CD4-positive, alpha-beta T cell (primary cell): ENCODE results near the gene TSKU. TPM values are rescaled to one million over a fixed set of nuclear protein-coding genes. Genes with fewer than 3 reads are reported as not detected.
"Not testable (repeated sequence)": the region's sequence is repeated elsewhere in the genome, so short reads cannot be mapped to it uniquely, and the experiment has no call there.

ENCODE experiments used
- ATAC-seq: fragments of 200-7000 bp; cut with Tn5 transposase; one replicate; pipeline ENCODE4 v1.10.0; 2022; ENCODE audit warnings: mild to moderate bottlenecking; ENCODE audit not compliant: poor library complexity
- CTCF ChIA-PET: fragments of 350-600 bp; sonication (Branson Sonifier 250); formaldehyde crosslinking; loops from one replicate; lab custom pipeline; 2021; ENCODE audit warnings: antibody characterized with exemption, inconsistent platforms; lab: Charles Lee
- POLR2A ChIA-PET: fragments of 350-600 bp; sonication (Branson Sonifier 250); formaldehyde crosslinking; loops from one replicate; lab custom pipeline; 2021; ENCODE audit warnings: antibody characterized with exemption, inconsistent platforms; lab: Charles Lee
- DNase-seq, 14 experiments: peaks; one replicate each; pipeline ENCODE4 v3.0.0-alpha.2; 2013 to 2020; ENCODE audit warnings: mixed read lengths in 2 of 14
- H3K27ac ChIP-seq, 2 donors: one replicate each; pipeline versions ENCODE4 v1.5.1 to v1.7.0; 2013; ENCODE audit warnings: low read length in 2 of 2, low read depth in 1 of 2, mild to moderate bottlenecking in 1 of 2
- H3K27me3 ChIP-seq, 2 experiments: 1 replicate in 1 of 2; 2 replicates in 1 of 2; pipeline versions ENCODE4 v1.6.1 to v1.7.0; 2013; ENCODE audit warnings: low read length in 2 of 2, control low read depth in 1 of 2, mild to moderate bottlenecking in 1 of 2, moderate library complexity in 1 of 2; ENCODE audit not compliant: insufficient read depth in 2 of 2, control insufficient read depth in 1 of 2
- H3K36me3 ChIP-seq: one replicate; pipeline ENCODE4 v1.6.1; 2013; ENCODE audit warnings: low read length, control low read depth; ENCODE audit not compliant: insufficient read depth
- H3K4me1 ChIP-seq: one replicate; pipeline ENCODE4 v1.6.1; 2013; ENCODE audit warnings: low read length, control low read depth; ENCODE audit not compliant: insufficient read depth
- H3K4me3 ChIP-seq: one replicate; pipeline ENCODE4 v1.5.1; 2013; ENCODE audit warnings: mild to moderate bottlenecking, low read length, moderate library complexity
- H3K9me3 ChIP-seq, 2 experiments: 1 replicate in 1 of 2; 2 replicates in 1 of 2; pipeline versions ENCODE4 v1.6.1 to v1.7.0; 2013; ENCODE audit warnings: low read length in 2 of 2, mild to moderate bottlenecking in 2 of 2, control low read depth in 1 of 2, moderate library complexity in 1 of 2; ENCODE audit not compliant: control insufficient read depth in 1 of 2, insufficient read depth in 1 of 2
- H3K27ac Mint-ChIP-seq: one replicate; pipeline ENCODE4 v1.8.0; 2020; ENCODE audit warnings: mixed read lengths
- H3K27me3 Mint-ChIP-seq: one replicate; pipeline ENCODE4 v1.8.0; 2021; ENCODE audit warnings: mixed read lengths
- H3K36me3 Mint-ChIP-seq: one replicate; pipeline ENCODE4 v1.8.0; 2021; ENCODE audit warnings: low read depth, mixed read lengths
- H3K4me1 Mint-ChIP-seq: one replicate; pipeline ENCODE4 v1.8.0; 2021; ENCODE audit warnings: low read depth, mixed read lengths
- H3K4me3 Mint-ChIP-seq: one replicate; pipeline ENCODE4 v1.8.0; 2020; ENCODE audit warnings: mild to moderate bottlenecking, mixed read lengths
- H3K9me3 Mint-ChIP-seq: one replicate; pipeline ENCODE4 v1.8.0; 2020; ENCODE audit warnings: mixed read lengths
- intact Hi-C, 2 experiments: fragments of 100-400 bp; cut with DNase I in 1 of 2; cut with micrococcal nuclease in 1 of 2; formaldehyde crosslinking; loops; one replicate each; pipeline versions ENCODE4 v1.15.1 to v1.9.0; 2023 to 2025; cut with DNase I, micrococcal nuclease
- total RNA-seq, 174 experiments: library from RNA in 2 of 174; stranded (reverse) in 2 of 174; gene quantifications; one replicate each; pipeline ENCODE4 v1.2.3 and lab custom pipeline; 2021 to 2026
- TF ChIP-seq, protein P1 (sequence below): fragments of 200-600 bp; IDR thresholded peaks from one replicate; pipeline ENCODE4 v1.8.0; 2022; ENCODE audit warnings: antibody characterized with exemption, mild to moderate bottlenecking

The TSKU gene
- total RNA-seq, 2 experiments from 2014 or later = 0.06 TPM; not detected in 1

- ChIA-PET CTCF (no interaction called here), POLR2A (no interaction called here)
- Mint-ChIP-seq H3K27ac (no peak overlapping the region), H3K4me1 (peaks cover 16% of the 10 kb centered on the region), H3K36me3 (no peaks in the 10 kb centered on the region), H3K27me3 (peaks cover 5% of the 10 kb centered on the region), H3K4me3 (no peak overlapping the region), H3K9me3 (peaks cover 6% of the 10 kb centered on the region)
- ATAC-seq = no peak
- Histone ChIP-seq H3K9me3 (peaks cover 4 to 8% of the 10 kb centered on the region in 2 experiments), H3K4me1 (peaks cover 3% of the 10 kb centered on the region), H3K27me3 (no peaks in the 10 kb centered on the region), H3K36me3 (no peaks in the 10 kb centered on the region), H3K27ac (no peak overlapping the region), H3K4me3 (no peak overlapping the region)
- DNase-seq = no peak
- intact Hi-C loops = loop anchor here in 1 of 2 experiments (5.0 kb wide), 1 partner anchor 106 kb away; no protein-coding TSS in a partner anchor
- TF ChIP-seq, protein P1, sequence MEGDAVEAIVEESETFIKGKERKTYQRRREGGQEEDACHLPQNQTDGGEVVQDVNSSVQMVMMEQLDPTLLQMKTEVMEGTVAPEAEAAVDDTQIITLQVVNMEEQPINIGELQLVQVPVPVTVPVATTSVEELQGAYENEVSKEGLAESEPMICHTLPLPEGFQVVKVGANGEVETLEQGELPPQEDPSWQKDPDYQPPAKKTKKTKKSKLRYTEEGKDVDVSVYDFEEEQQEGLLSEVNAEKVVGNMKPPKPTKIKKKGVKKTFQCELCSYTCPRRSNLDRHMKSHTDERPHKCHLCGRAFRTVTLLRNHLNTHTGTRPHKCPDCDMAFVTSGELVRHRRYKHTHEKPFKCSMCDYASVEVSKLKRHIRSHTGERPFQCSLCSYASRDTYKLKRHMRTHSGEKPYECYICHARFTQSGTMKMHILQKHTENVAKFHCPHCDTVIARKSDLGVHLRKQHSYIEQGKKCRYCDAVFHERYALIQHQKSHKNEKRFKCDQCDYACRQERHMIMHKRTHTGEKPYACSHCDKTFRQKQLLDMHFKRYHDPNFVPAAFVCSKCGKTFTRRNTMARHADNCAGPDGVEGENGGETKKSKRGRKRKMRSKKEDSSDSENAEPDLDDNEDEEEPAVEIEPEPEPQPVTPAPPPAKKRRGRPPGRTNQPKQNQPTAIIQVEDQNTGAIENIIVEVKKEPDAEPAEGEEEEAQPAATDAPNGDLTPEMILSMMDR = no peak
Observed at GRCh38 chr11:76811259-76811658, 28.1 kb downstream of the TSKU start.

GRCh38 chr11:76814414-76814813, 31.3 kb downstream of the TSKU start:
- Mint-ChIP-seq H3K4me3 (no peak overlapping the region), H3K4me1 (peaks cover 6% of the 10 kb centered on the region), H3K9me3 (peaks cover 7% of the 10 kb centered on the region), H3K36me3 (no peaks in the 10 kb centered on the region), H3K27ac (no peak overlapping the region), H3K27me3 (peaks cover 2% of the 10 kb centered on the region)
- H3K36me3 ChIP-seq = no peaks in the 10 kb centered on the region
- TF ChIP-seq, protein P1 = no peak
- H3K4me3 ChIP-seq = no peak overlapping the region
- CTCF ChIA-PET = no interaction called here
- H3K27me3 ChIP-seq = no peaks in the 10 kb centered on the region
- intact Hi-C loops = loop anchor here in 1 of 2 experiments (5.0 kb wide), 1 partner anchor 103 kb away; no protein-coding TSS in a partner anchor
- H3K9me3 ChIP-seq = peaks cover 4 to 8% of the 10 kb centered on the region in 2 experiments
- DNase-seq (no peak), ATAC-seq (no peak)
- no peaks in the 10 kb centered on the region for H3K4me1 ChIP-seq
- POLR2A ChIA-PET = no interaction called here
- H3K27ac ChIP-seq = no peak overlapping the region

- POLR2A ChIA-PET, H3K9me3 ChIP-seq, H3K4me1 ChIP-seq, H3K9me3 Mint-ChIP-seq, H3K27ac Mint-ChIP-seq, ATAC-seq, H3K4me1 Mint-ChIP-seq, H3K36me3 ChIP-seq, CTCF ChIA-PET, DNase-seq, intact Hi-C loops, H3K4me3 Mint-ChIP-seq, H3K36me3 Mint-ChIP-seq, H3K4me3 ChIP-seq, H3K27me3 ChIP-seq, H3K27ac ChIP-seq, H3K27me3 Mint-ChIP-seq: not testable (repeated sequence)
Observed at GRCh38 chr11:76815678-76816077, 32.5 kb downstream of the TSKU start.

GRCh38 chr11:76820184-76820566, 37.0 kb downstream of the TSKU start:
- TF ChIP-seq, protein P1 = no peak
- peaks cover 3 to 8% of the 10 kb centered on the region in 2 experiments for H3K9me3 ChIP-seq
- no peaks in the 10 kb centered on the region for H3K36me3 Mint-ChIP-seq
- peaks cover 7% of the 10 kb centered on the region for H3K9me3 Mint-ChIP-seq
- DNase-seq (no peak), ATAC-seq (no peak)
- ChIA-PET CTCF (no interaction called here), POLR2A (no interaction called here)
- H3K27me3 Mint-ChIP-seq = peaks cover 5% of the 10 kb centered on the region
- no peaks in the 10 kb centered on the region for H3K4me1 Mint-ChIP-seq
- H3K27ac ChIP-seq = no peak overlapping the region
- intact Hi-C loops = no loop called here
- H3K27ac Mint-ChIP-seq = no peak overlapping the region
- peaks cover 0 to 4% of the 10 kb centered on the region in 2 experiments for H3K27me3 ChIP-seq
- no peak overlapping the region for H3K4me3 ChIP-seq
- H3K4me1 ChIP-seq = peaks cover 4% of the 10 kb centered on the region
- H3K36me3 ChIP-seq = no peaks in the 10 kb centered on the region
- no peak overlapping the region for H3K4me3 Mint-ChIP-seq

DNA sequence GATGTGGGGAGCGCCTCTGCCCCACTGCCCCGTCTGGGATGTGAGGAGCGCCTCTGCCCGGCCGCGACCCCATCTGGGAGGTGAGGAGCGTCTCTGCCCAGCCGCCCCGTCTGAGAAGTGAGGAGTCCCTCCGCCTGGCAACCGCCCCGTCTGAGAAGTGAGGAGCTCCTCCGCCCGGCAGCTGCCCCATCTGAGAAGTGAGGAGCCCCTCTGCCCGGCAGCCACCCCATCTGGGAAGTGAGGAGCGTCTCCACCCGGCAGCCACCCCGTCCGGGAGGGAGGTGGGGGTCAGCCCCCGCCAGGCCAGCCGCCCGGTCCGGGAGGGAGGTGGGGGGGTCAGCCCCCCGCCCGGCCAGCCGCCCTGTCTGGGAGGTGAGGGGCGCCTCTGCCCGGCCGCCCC, 38.2 kb downstream of the TSKU start:
- H3K27ac ChIP-seq, H3K9me3 ChIP-seq, H3K27ac Mint-ChIP-seq, CTCF ChIA-PET, H3K4me3 ChIP-seq, DNase-seq, H3K4me1 ChIP-seq, H3K4me3 Mint-ChIP-seq, H3K36me3 ChIP-seq, H3K27me3 Mint-ChIP-seq, intact Hi-C loops, ATAC-seq, H3K36me3 Mint-ChIP-seq, H3K27me3 ChIP-seq, H3K9me3 Mint-ChIP-seq, H3K4me1 Mint-ChIP-seq, POLR2A ChIA-PET: not testable (repeated sequence)
